PC-3 (cell line): Measurements from ENCODE around the gene HNRNPM. TPM values are rescaled to one million over a fixed set of nuclear protein-coding genes. Genes with fewer than 3 reads are reported as not detected.
"Not testable (repeated sequence)": the region's sequence is repeated elsewhere in the genome, so short reads cannot be mapped to it uniquely, and the experiment has no call there.

Experiments used
- ATAC-seq: fragments of 200-7000 bp; cut with Tn5 transposase; 2 replicates; pipeline ENCODE4 v1.9.1; 2020; ENCODE audit warnings: mild to moderate bottlenecking, moderate library complexity
- BruUV-seq: library from RNA; stranded (reverse); fragments of 400-500 nt; replicated peaks from 2 replicates; lab custom pipeline; 2021; lab: Mats Ljungman, UMichigan
- CTCF ChIA-PET: fragments of 300-600 bp; sonication (Branson Sonifier 250); formaldehyde crosslinking; loops from one replicate; lab custom pipeline; 2022; ENCODE audit warnings: antibody characterized with exemption; lab: Charles Lee
- POLR2A ChIA-PET: fragments of 300-600 bp; sonication (Branson Sonifier 250); formaldehyde crosslinking; loops from one replicate; lab custom pipeline; 2022; ENCODE audit warnings: antibody characterized with exemption; ENCODE audit not compliant: unreplicated experiment; lab: Charles Lee
- DNase-seq: peaks from one replicate; pipeline ENCODE4 v3.0.0-alpha.2; 2015
- H2AFZ ChIP-seq: fragments of 300-600 bp; sonication (generic); 2 replicates; pipeline ENCODE4 v1.6.0; 2016; ENCODE audit warnings: antibody characterized with exemption, low read length
- H3F3A ChIP-seq: fragments of 300-600 bp; sonication (generic); one replicate; pipeline ENCODE4 v1.6.0; 2017; ENCODE audit warnings: antibody characterized with exemption, low read length, control low read depth, mild to moderate bottlenecking; ENCODE audit not compliant: unreplicated experiment
- H3K27ac ChIP-seq: fragments of 300-600 bp; sonication (generic); 2 replicates; pipeline ENCODE4 v1.5.1; 2016; ENCODE audit warnings: mild to moderate bottlenecking, low read length
- H3K27me3 ChIP-seq: fragments of 300-600 bp; sonication (generic); 2 replicates; pipeline ENCODE4 v1.6.1; 2016; ENCODE audit warnings: low read length, mixed read lengths
- H3K36me3 ChIP-seq: fragments of 300-600 bp; sonication (generic); 2 replicates; pipeline ENCODE4 v1.6.1; 2016; ENCODE audit warnings: low read depth, mixed run types, low read length, mixed read lengths
- H3K4me1 ChIP-seq: fragments of 300-600 bp; sonication (generic); 2 replicates; pipeline ENCODE4 v1.5.1; 2016; ENCODE audit warnings: low read length; ENCODE audit not compliant: insufficient read depth
- H3K4me2 ChIP-seq: fragments of 300-600 bp; sonication (generic); 2 replicates; pipeline ENCODE4 v1.6.0; 2016; ENCODE audit warnings: low read length
- H3K4me3 ChIP-seq: fragments of 300-600 bp; sonication (generic); 2 replicates; pipeline ENCODE4 v1.5.1; 2016; ENCODE audit warnings: mild to moderate bottlenecking, low read length, mixed read lengths
- H3K79me2 ChIP-seq: fragments of 300-600 bp; sonication (generic); 2 replicates; pipeline ENCODE4 v1.6.1; 2017; ENCODE audit warnings: low read length, mixed read lengths
- H3K9ac ChIP-seq: fragments of 300-600 bp; sonication (generic); 2 replicates; pipeline ENCODE4 v1.6.0; 2016; ENCODE audit warnings: mild to moderate bottlenecking, low read length
- H3K9me2 ChIP-seq: fragments of 300-600 bp; sonication (generic); replicated peaks from 2 replicates; pipeline ENCODE4 v1.6.1; 2016; ENCODE audit warnings: mixed run types, low read length, mixed read lengths
- H3K9me3 ChIP-seq: fragments of 300-600 bp; sonication (generic); 2 replicates; pipeline ENCODE4 v1.6.1; 2016; ENCODE audit warnings: low read length, mixed read lengths
- H4K20me1 ChIP-seq: fragments of 300-600 bp; sonication (generic); 2 replicates; pipeline ENCODE4 v1.6.1; 2016; ENCODE audit warnings: low read length, mixed read lengths
- CTCF ChIP-seq: fragments of 300-600 bp; sonication (generic); conservative IDR thresholded peaks from 2 replicates; pipeline ENCODE4 v1.5.1; 2017; ENCODE audit warnings: antibody characterized with exemption, low read depth, mild to moderate bottlenecking, low read length
- EZH2 ChIP-seq: fragments of 300-600 bp; sonication (generic); IDR thresholded peaks from one replicate; pipeline ENCODE4 v1.6.1; 2017; ENCODE audit warnings: antibody characterized with exemption, mild to moderate bottlenecking, low read length; ENCODE audit not compliant: unreplicated experiment
- EZH2phosphoT487 ChIP-seq: fragments of 300-600 bp; sonication (generic); IDR thresholded peaks from 2 replicates; pipeline ENCODE4 v1.6.1; 2018; ENCODE audit warnings: mild to moderate bottlenecking, antibody characterized with exemption, low read length, borderline replicate concordance
- intact Hi-C: fragments of 100-400 bp; cut with micrococcal nuclease; formaldehyde crosslinking; loops from 2 replicates; pipeline ENCODE4 v1.9.0; 2023
- total RNA-seq: library from RNA; depleted of rRNA; stranded (reverse); fragments of >200 nt; gene quantifications from 2 replicates; pipeline ENCODE4 v1.2.3, GENCODE V29; 2014

The HNRNPM gene
- total RNA-seq, 1 experiment from 2014 or later: 165 TPM

- DNase-seq (peak; percentile 96), ATAC-seq (peak; percentile 98)
- no peak overlapping the region for H3K9ac ChIP-seq
- H3K27me3 ChIP-seq: no peaks in the 10 kb centered on the region
- H3K4me1 ChIP-seq: peaks cover 15% of the 10 kb centered on the region
- H3K4me3 ChIP-seq: peak overlapping the region; percentile 49; the same call in 1 of the 2 replicates
- H3K27ac ChIP-seq: peak overlapping the region; percentile 36
- H3F3A ChIP-seq: no peaks in the 10 kb centered on the region
- ChIA-PET POLR2A (interaction anchor here (0.6 to 1.1 kb wide), 5 partner anchors 10 to 495 kb away, joined by 4 to 27 read pairs (median 8); partner anchors contain the start of genes HNRNPM, MARCHF2 and ZNF414), CTCF (interaction anchor here (0.5 to 1.2 kb wide), 16 partner anchors 11 to 158 kb away, joined by 3 to 18 read pairs (median 4); partner anchors contain the start of genes HNRNPM, MARCHF2 and RAB11B)
- H3K79me2 ChIP-seq: no peaks in the 10 kb centered on the region
- no peaks in the 10 kb centered on the region for H3K36me3 ChIP-seq
- H3K9me3 ChIP-seq: no peaks in the 10 kb centered on the region
- H3K4me2 ChIP-seq: peak overlapping the region; percentile 77
- no peaks in the 10 kb centered on the region for H3K9me2 ChIP-seq
- H4K20me1 ChIP-seq: no peaks in the 10 kb centered on the region
- BruUV-seq: no TSS peak
- peak overlapping the region; percentile 52 for H2AFZ ChIP-seq
- intact Hi-C loops: no loop called here
- TF ChIP-seq EZH2 (no peak), CTCF (no peak), EZH2phosphoT487 (no peak)
Observed at GRCh38 chr19:8423817-8424223, 21.0 kb upstream of the HNRNPM start.

GRCh38 chr19:8425331-8425730 lies 19.4 kb upstream of the HNRNPM start:
- H3K9me2 ChIP-seq, H3K9me3 ChIP-seq, H3K9ac ChIP-seq, intact Hi-C loops, H3K4me2 ChIP-seq, H3F3A ChIP-seq, BruUV-seq, H3K27ac ChIP-seq, CTCF ChIA-PET, H2AFZ ChIP-seq, H3K36me3 ChIP-seq, H3K27me3 ChIP-seq, DNase-seq, H4K20me1 ChIP-seq, H3K79me2 ChIP-seq, POLR2A ChIA-PET, H3K4me3 ChIP-seq, ATAC-seq: not testable (repeated sequence)
- H3K4me1 ChIP-seq: peaks cover 15% of the 10 kb centered on the region

- no peaks in the 10 kb centered on the region for H3K79me2 ChIP-seq
- H2AFZ ChIP-seq: no peak overlapping the region
- H3K27me3 ChIP-seq: no peaks in the 10 kb centered on the region
- POLR2A ChIA-PET: no interaction called here
- peaks cover 15% of the 10 kb centered on the region for H3K4me1 ChIP-seq
- no peak for DNase-seq
- no peaks in the 10 kb centered on the region for H4K20me1 ChIP-seq
- H3K36me3 ChIP-seq: no peaks in the 10 kb centered on the region; the same call in 1 of the 2 replicates
- ATAC-seq: no peak
- intact Hi-C loops: no loop called here
- no TSS peak for BruUV-seq
- no peaks in the 10 kb centered on the region for H3K9me3 ChIP-seq
- CTCF ChIA-PET: no interaction called here
- no peaks in the 10 kb centered on the region for H3F3A ChIP-seq
- no peak overlapping the region for H3K27ac ChIP-seq
- H3K9ac ChIP-seq: no peak overlapping the region
- H3K4me3 ChIP-seq: no peak overlapping the region
- no peaks in the 10 kb centered on the region for H3K9me2 ChIP-seq
- TF ChIP-seq CTCF (no peak), EZH2phosphoT487 (no peak), EZH2 (no peak)
- H3K4me2 ChIP-seq: no peak overlapping the region
Observed at GRCh38 chr19:8426283-8426682, 18.5 kb upstream of the HNRNPM start.
